M059J (cell line): Measurements from ENCODE around the gene HOXA2. TPM values are rescaled to one million over a fixed set of nuclear protein-coding genes. Genes with fewer than 3 reads are reported as not detected.

Experiments used
- DNase-seq: peaks from one replicate; pipeline ENCODE4 v3.0.0-alpha.2; 2012; ENCODE audit warnings: low read depth
- total RNA-seq: library from RNA; depleted of rRNA; stranded (reverse); fragments of >200 nt; shearing (Covaris generic); gene quantifications from 2 replicates; pipeline ENCODE4 v1.2.3, GENCODE V29; 2014; rRNA removed

HOXA2 gene
- total RNA-seq, 1 experiment from 2014 or later = 1.7 TPM

DNA sequence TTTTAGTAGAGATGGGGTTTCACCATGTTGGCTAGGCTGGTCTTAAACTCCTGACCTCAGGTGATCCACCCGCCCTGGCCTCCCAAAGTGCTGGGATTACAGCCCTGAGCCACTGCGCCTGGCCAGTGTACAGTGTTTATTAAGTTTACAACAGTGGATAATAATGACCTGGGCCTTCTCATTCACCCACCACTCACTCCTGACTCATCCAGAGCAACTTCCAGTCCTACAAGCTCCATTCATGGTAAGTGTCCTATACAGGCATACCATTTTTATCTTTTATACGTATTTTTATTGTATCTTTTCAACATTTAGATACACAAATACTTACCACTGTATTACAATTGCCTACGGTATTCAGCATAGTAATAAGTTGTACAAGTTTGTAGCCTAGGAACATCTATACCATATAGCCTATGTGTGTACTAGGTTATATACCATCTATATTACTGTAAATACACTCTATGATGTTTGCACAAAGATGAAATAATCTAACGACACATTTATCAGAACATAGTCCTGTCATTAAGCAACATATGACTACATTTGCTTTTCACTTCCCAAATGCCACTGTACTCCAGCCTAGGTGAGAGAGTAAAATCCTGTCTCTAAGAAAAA lies 23.8 kb downstream of the HOXA2 start:
- peak; percentile 46 for DNase-seq

DNA sequence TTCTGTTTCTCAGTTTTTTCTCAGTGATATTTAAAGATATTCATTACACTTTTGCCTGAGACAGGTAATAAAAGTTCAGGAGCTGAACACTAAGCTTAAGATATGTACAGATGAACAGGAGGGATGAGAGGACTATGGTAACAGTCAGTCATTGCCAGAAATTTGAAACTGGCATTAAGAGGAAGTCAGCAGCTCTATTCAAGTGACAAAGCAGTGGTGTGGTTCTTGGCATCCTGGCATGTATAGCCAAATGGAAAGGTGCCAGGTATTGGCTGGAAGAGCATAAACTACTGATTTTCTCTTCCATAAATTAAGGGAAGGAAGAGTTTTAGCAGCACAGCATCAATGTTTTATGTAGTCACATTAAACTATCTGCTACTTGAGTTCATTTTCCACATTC lies 29.4 kb downstream of the HOXA2 start:
- DNase-seq = peak; percentile 54

- peak; percentile 55 for DNase-seq
Measured at GRCh38 chr7:27071622-27072390, 30.7 kb downstream of the HOXA2 start.

- no peak for DNase-seq
Measured at GRCh38 chr7:27068259-27068658, 34.2 kb downstream of the HOXA2 start.

DNA sequence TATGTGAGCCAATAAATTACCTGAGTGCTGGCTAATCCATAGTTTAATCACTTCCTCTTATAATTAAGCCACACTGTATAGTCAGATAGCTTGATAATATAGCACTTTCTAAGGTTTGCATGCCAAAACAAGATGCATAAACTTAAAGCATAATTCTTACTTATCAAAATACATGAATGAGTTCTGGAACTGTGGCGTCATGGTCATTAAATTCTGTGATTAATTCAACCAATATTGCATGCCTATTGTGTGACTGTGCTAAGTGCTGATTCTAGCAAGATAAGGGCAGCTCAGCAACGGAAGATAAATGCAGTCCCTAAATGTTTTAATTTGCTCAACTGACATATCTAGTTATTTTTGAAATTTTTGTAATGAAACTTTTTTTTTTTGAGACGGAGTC lies 36.3 kb downstream of the HOXA2 start:
- peak; percentile 94 for DNase-seq

DNA sequence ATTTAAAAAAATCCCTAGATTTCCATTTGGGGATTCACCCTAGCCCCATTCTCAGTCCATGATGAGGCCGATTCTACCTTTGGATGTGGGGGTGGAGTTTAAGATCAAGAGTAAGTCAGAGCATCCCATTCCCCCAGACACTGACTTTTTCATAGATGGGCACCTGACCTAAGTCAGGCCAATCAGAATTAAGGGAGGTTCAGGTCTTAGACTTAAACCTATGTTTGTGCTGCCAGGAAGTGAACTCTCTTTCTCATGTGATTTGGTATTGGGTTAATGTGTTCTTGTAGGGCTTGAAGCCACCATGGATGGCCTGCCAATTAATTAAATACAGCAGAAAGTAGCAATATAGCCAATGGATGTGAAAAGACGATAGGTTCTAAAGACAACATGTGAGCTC lies 36.8 kb downstream of the HOXA2 start:
- DNase-seq = no peak

DNA sequence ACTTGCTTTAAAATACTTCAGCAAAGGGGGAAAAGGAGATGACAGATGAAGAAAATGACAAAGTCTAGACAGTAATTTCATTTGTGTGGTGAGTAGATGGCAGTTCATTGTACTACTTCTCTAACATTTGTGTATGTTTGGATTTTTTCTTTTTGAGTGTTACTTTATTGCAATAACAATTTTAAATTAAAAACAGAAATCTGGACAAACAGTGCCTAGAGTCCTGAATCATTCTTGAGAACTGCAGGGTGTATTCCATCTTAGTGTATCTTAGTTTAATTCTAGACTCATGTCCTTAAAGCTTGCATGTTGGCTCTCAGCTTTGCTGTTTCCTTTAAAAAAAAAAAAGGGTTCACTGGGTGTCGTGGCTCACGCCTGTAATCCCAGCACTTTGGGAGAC lies 37.8 kb downstream of the HOXA2 start:
- no peak for DNase-seq

DNA sequence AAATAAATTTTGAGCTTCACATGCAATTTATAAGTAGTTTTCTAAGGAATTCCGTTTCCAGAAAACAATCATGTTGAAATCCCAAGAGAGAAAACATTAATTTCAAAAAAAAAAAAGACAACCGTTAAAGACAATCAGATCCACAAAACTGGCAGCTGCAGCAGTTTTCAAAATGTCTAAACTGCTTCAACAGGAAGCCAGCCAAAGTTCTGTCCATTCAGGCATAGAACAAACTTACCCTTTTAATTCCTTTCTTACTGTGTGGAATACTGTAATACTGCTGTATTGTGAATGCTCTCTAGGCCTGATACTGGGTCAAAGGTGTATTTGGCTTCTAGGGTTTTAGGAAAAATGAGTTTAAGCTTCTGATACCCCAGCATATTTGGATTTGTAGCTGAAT lies 38.3 kb downstream of the HOXA2 start:
- DNase-seq = peak; percentile 54

GRCh38 chr7:27062946-27063345 lies 39.5 kb downstream of the HOXA2 start:
- no peak for DNase-seq

- DNase-seq = peak; percentile 29
Measured at GRCh38 chr7:27053153-27053552, 49.3 kb downstream of the HOXA2 start.

- no peak for DNase-seq
Measured at GRCh38 chr7:27051451-27051850, 51.0 kb downstream of the HOXA2 start.

Other genes with a start within 250 kb of the HOXA2 start
- 43.2 and 113 TPM in 2 replicates for gene SKAP2, start 238.1 kb downstream of the HOXA2 start, total RNA-seq
- gene HOXA1, start 6.7 kb downstream of the HOXA2 start, total RNA-seq = 8.2 and 9.1 TPM in 2 replicates
- gene HOXA4, start 28.1 kb upstream of the HOXA2 start, total RNA-seq = 4.9 and 5.8 TPM in 2 replicates
- 0.69 and 3.0 TPM in 2 replicates for gene HOXA5, start 41.0 kb upstream of the HOXA2 start, total RNA-seq
- gene HOXA6, start 45.1 kb upstream of the HOXA2 start, total RNA-seq = 3.7 TPM in 1 of 2 replicates, not detected in the other
- 0.86 and 8.6 TPM in 2 replicates for gene HOXA3, start 49.9 kb upstream of the HOXA2 start, total RNA-seq
- gene HOXA7, start 54.0 kb upstream of the HOXA2 start, total RNA-seq = 3.7 and 4.6 TPM in 2 replicates
- gene HOXA9, start 62.9 kb upstream of the HOXA2 start, total RNA-seq = 66.1 and 66.8 TPM in 2 replicates
- gene HOXA10, start 71.6 kb upstream of the HOXA2 start, total RNA-seq = 15.4 and 16.7 TPM in 2 replicates
- 0.79 and 1.1 TPM in 2 replicates for gene HOXA11, start 82.5 kb upstream of the HOXA2 start, total RNA-seq
- 1.4 and 3.4 TPM in 2 replicates for gene HOXA13, start 97.4 kb upstream of the HOXA2 start, total RNA-seq
- not detected in 2 replicates for gene EVX1, start 140.1 kb upstream of the HOXA2 start, total RNA-seq